ENCODE results near the gene CDK2. TPM values are rescaled to one million over a fixed set of nuclear protein-coding genes. Genes with fewer than 3 reads are reported as not detected.

CDK2 gene
- total and polyA plus RNA-seq, 9 of the 15 experiments (the other 6 are each of a cell fraction or from before 2014, with no cell fraction given), result 17.4 to 213 (median 109) TPM

DNA sequence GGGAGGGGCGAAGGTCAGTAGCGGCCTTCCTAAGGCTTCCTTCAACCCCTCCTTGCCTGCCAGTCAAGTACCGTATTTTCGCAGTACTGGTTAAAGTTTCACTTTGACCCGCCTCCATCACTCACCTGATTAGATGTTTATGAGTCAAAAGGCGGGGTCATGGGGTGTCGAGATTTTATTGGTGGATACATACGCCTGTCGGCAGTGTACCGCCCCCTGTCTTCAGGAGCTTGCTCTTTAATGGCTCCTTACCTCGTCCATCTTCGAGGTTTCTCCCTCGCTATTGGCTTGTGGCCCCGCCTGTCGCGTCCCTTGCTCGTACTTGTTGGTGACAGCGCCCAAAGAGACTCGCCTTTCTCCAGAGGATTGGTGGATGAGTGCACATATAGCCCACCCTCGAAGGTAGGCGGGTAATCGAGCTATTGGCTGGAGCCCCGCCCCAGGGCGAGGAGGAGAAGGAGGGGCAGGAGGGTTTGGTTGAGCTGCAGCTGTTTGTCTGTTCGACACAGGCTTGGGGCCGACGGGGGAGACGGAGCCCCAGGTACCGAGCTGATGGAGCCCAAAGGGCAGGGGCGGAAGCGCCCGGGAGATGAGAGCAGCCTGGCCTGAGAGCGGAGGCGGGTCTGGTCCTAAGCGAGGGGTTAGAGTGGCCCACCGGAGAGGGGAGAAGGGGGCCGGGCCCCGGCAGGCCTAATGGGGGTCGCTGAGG is 7.1 kb downstream of the CDK2 start, which contains the start of gene RAB5B (continued):
- TF ChIP-seq, protein P1, sequence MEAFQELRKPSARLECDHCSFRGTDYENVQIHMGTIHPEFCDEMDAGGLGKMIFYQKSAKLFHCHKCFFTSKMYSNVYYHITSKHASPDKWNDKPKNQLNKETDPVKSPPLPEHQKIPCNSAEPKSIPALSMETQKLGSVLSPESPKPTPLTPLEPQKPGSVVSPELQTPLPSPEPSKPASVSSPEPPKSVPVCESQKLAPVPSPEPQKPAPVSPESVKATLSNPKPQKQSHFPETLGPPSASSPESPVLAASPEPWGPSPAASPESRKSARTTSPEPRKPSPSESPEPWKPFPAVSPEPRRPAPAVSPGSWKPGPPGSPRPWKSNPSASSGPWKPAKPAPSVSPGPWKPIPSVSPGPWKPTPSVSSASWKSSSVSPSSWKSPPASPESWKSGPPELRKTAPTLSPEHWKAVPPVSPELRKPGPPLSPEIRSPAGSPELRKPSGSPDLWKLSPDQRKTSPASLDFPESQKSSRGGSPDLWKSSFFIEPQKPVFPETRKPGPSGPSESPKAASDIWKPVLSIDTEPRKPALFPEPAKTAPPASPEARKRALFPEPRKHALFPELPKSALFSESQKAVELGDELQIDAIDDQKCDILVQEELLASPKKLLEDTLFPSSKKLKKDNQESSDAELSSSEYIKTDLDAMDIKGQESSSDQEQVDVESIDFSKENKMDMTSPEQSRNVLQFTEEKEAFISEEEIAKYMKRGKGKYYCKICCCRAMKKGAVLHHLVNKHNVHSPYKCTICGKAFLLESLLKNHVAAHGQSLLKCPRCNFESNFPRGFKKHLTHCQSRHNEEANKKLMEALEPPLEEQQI (IDR thresholded peaks at IDR 0.05), result no peak
- peak; percentile 34 for TF ChIP-seq L3MBTL2 (IDR thresholded peaks at IDR 0.05)
- TF ChIP-seq KDM2B (CRISPR knock-in tag; IDR thresholded peaks at IDR 0.05), result no peak
- TF ChIP-seq, protein P2, sequence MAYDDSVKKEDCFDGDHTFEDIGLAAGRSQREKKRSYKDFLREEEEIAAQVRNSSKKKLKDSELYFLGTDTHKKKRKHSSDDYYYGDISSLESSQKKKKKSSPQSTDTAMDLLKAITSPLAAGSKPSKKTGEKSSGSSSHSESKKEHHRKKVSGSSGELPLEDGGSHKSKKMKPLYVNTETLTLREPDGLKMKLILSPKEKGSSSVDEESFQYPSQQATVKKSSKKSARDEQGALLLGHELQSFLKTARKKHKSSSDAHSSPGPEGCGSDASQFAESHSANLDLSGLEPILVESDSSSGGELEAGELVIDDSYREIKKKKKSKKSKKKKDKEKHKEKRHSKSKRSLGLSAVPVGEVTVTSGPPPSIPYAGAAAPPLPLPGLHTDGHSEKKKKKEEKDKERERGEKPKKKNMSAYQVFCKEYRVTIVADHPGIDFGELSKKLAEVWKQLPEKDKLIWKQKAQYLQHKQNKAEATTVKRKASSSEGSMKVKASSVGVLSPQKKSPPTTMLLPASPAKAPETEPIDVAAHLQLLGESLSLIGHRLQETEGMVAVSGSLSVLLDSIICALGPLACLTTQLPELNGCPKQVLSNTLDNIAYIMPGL (CRISPR knock-in tag; IDR thresholded peaks at IDR 0.05), result 0 out of 2 replicates have a peak, but pooled peaks have one; percentile 38
- TF ChIP-seq OTX1 (CRISPR knock-in tag; IDR thresholded peaks at IDR 0.05), result peak; percentile 74; the same call in 1 of the 2 replicates
- TF ChIP-seq NFYB (IDR thresholded peaks at IDR 0.05; ENCODE audit: extremely low read depth, insufficient read length), result peak; percentile 85
- TF ChIP-seq CHD2 (IDR thresholded peaks at IDR 0.05; ENCODE audit: low read depth, low read length), result peak; percentile 94
- peak; percentile 86 for TF ChIP-seq MTA1 (IDR thresholded peaks at IDR 0.05; ENCODE audit: borderline replicate concordance)
- no peak for TF ChIP-seq IRF2 (CRISPR knock-in tag; IDR thresholded peaks at IDR 0.05)
- no peak for TF ChIP-seq CBFB (CRISPR knock-in tag; IDR thresholded peaks at IDR 0.05)
- peak; percentile 84 for TF ChIP-seq TAF7 (tag; IDR thresholded peaks at IDR 0.05)
- 0 out of 2 replicates have a peak, but pooled peaks have one; percentile 65 for TF ChIP-seq PHB (CRISPR knock-in tag; IDR thresholded peaks at IDR 0.05)
- TF ChIP-seq TAF1 (IDR thresholded peaks at IDR 0.05; ENCODE audit: control insufficient read depth, extremely low read depth, insufficient read depth, low read length, severe bottlenecking), result peak; percentile 75
- TF ChIP-seq, protein P3, sequence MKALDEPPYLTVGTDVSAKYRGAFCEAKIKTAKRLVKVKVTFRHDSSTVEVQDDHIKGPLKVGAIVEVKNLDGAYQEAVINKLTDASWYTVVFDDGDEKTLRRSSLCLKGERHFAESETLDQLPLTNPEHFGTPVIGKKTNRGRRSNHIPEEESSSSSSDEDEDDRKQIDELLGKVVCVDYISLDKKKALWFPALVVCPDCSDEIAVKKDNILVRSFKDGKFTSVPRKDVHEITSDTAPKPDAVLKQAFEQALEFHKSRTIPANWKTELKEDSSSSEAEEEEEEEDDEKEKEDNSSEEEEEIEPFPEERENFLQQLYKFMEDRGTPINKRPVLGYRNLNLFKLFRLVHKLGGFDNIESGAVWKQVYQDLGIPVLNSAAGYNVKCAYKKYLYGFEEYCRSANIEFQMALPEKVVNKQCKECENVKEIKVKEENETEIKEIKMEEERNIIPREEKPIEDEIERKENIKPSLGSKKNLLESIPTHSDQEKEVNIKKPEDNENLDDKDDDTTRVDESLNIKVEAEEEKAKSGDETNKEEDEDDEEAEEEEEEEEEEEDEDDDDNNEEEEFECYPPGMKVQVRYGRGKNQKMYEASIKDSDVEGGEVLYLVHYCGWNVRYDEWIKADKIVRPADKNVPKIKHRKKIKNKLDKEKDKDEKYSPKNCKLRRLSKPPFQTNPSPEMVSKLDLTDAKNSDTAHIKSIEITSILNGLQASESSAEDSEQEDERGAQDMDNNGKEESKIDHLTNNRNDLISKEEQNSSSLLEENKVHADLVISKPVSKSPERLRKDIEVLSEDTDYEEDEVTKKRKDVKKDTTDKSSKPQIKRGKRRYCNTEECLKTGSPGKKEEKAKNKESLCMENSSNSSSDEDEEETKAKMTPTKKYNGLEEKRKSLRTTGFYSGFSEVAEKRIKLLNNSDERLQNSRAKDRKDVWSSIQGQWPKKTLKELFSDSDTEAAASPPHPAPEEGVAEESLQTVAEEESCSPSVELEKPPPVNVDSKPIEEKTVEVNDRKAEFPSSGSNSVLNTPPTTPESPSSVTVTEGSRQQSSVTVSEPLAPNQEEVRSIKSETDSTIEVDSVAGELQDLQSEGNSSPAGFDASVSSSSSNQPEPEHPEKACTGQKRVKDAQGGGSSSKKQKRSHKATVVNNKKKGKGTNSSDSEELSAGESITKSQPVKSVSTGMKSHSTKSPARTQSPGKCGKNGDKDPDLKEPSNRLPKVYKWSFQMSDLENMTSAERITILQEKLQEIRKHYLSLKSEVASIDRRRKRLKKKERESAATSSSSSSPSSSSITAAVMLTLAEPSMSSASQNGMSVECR (CRISPR knock-in tag; IDR thresholded peaks at IDR 0.05), result peak; percentile 95
- peak; percentile 43; the same call in 1 of the 2 replicates for TF ChIP-seq JUND (IDR thresholded peaks at IDR 0.05; ENCODE audit: borderline replicate concordance, low read depth, low read length)
- TF ChIP-seq JUND (tag; IDR thresholded peaks at IDR 0.05; ENCODE audit: borderline replicate concordance, low read depth, low read length), result peak; percentile 47; the same call in 1 of the 3 replicates
- no peak for TF ChIP-seq PTRF (tag; IDR thresholded peaks at IDR 0.05)
- TF ChIP-seq GABPB2 (CRISPR knock-in tag; conservative IDR thresholded peaks at IDR 0.05), result no peak
- TF ChIP-seq, protein P4, sequence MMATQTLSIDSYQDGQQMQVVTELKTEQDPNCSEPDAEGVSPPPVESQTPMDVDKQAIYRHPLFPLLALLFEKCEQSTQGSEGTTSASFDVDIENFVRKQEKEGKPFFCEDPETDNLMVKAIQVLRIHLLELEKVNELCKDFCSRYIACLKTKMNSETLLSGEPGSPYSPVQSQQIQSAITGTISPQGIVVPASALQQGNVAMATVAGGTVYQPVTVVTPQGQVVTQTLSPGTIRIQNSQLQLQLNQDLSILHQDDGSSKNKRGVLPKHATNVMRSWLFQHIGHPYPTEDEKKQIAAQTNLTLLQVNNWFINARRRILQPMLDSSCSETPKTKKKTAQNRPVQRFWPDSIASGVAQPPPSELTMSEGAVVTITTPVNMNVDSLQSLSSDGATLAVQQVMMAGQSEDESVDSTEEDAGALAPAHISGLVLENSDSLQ (IDR thresholded peaks at IDR 0.05), result peak; percentile 100
